ENCODE results near the gene MCC.

DNA sequence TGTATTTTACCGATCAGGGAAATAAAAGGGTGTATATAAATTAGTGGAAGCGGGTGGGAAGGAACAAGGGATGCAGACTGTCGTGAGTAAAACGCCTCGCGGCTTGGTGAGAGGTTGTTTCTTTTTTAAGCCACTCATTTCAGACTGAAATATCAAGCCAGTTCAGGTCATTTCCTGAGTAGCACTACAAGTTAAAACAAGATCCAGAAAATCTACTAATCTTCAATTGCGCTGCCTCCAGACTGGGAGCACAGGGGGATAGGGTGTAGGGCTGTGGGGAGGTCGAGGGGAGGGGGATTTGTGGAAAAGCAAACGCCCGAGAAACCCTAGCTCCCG, 194.3 kb downstream of the MCC start:
- TF ChIP-seq, protein P1, sequence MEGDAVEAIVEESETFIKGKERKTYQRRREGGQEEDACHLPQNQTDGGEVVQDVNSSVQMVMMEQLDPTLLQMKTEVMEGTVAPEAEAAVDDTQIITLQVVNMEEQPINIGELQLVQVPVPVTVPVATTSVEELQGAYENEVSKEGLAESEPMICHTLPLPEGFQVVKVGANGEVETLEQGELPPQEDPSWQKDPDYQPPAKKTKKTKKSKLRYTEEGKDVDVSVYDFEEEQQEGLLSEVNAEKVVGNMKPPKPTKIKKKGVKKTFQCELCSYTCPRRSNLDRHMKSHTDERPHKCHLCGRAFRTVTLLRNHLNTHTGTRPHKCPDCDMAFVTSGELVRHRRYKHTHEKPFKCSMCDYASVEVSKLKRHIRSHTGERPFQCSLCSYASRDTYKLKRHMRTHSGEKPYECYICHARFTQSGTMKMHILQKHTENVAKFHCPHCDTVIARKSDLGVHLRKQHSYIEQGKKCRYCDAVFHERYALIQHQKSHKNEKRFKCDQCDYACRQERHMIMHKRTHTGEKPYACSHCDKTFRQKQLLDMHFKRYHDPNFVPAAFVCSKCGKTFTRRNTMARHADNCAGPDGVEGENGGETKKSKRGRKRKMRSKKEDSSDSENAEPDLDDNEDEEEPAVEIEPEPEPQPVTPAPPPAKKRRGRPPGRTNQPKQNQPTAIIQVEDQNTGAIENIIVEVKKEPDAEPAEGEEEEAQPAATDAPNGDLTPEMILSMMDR (IDR thresholded peaks at IDR 0.05) = no peak
- TF ChIP-seq EZH2 (IDR thresholded peaks at IDR 0.05) = no peak
